Stimulated activated CD4-positive, alpha-beta T cell treated with anti-CD3 and anti-CD28 coated beads, Interleukin-15, amount 100 ng/mL, for 24 hours (primary cell): ENCODE results near the gene WNT3.
"Not testable (repeated sequence)": the region's sequence is repeated elsewhere in the genome, so short reads cannot be mapped to it uniquely, and the experiment has no call there.

ENCODE experiments used
- DNase-seq: peaks from one replicate; pipeline ENCODE4 v3.0.0-alpha.2; 2020

The WNT3 gene

DNA sequence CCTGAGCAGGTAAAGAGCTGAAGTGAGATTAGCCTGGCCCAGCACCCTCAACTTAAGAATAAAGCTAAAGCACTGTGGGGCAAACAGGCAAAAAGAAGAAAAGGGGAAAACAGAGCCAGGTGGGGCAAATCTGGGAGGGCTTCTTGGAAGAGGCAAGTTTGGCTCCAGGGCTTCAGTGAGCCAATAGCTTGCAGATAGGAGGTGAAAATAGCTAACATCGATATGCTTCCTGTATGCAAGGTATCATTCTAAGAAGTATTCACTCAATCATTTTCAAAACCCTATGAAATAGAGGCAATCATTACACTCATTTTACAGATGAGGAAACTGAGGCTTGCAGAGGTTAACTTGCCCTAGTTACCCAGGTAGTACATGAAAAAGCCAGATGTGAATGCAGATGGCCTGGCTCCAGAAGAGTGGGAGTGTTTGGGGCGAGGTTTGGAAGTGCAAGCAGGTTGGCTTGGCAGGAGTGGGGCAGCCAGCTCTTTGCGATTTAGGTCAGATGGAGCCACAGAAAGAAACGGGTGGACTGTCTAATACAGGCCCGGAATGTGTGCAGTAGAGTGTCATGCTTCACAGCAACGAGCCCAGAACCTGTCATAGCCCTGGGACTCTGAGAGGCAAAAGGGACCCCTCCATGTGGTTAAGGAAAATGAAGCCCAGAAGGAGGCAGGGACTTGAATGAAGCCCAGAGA is 5.7 kb downstream of the WNT3 start:
- no peak for DNase-seq

DNA sequence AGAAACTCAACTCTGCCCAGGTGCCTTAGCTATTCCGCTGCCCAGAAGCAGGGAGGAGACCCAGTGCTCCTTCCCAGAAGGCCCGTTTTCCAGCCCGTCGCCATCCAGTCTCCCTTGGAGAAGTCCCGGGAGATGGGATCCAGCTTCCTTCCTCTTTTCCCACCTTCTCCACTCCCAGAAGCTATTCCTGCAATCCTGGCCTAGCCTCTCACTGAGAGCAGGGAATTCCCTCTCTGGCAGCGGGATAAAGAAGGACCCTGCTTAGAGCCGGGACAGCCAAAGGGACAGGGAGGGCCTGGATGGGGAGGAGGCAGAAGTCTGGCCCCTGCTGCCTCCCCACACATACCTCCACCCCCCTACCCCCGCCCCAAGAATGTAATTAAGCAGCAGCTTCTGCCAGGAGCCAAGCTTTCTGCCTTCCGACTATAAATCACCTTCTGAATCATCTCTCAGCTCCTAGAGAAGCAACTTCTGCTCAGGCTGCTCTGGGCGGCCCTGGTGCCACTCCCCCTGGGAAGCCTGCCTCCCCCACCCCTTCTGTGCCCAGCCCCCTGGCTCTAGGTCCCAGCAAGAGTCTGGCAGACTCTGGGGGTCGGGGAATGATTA is 6.4 kb downstream of the WNT3 start:
- DNase-seq, result no peak

DNA sequence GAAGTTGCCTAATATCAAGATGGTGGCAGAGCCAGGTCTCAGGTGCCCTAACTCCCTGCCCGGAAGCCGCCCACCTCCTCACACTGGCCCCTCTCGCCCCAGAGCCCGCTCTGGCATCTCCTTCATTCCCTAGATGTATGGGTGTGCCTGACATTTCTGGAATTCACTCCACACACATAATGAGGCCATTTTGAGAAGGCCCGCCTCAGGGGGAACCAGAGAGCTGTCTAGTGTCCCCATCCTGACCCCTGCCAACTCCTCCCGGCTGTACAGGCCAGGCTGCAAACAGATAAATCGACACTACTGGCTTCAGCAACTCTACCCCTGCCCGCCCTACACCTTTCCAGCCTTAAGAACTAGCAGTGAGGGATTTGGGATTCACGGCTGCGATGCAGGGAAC is 7.7 kb downstream of the WNT3 start:
- DNase-seq, result no peak

GRCh38 chr17:46809110-46809571 is 9.4 kb downstream of the WNT3 start:
- DNase-seq, result no peak

GRCh38 chr17:46805771-46806170 is 12.7 kb downstream of the WNT3 start:
- DNase-seq, result no peak

DNA sequence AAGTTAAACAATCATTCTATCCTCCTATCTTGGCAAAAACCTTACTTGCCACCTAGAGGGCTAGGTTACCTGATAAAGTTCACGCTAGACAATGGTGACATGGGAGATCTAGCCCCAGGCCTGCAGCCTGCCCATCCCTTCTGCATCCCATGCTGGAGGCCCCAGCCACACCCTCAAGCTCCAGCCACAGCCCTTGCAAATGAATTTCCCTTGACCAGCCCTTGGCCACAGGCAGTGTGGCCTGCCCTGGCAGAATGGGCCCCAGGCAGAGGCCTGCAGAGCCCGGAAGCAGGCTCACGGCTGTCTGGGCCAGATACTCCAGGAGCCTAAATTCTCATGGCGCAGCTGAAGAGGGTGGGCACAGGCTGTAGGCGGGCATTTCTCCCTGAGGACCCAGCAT is 14.9 kb downstream of the WNT3 start:
- DNase-seq, result no peak

GRCh38 chr17:46802800-46803199 is 15.7 kb downstream of the WNT3 start:
- DNase-seq, result no peak

DNA sequence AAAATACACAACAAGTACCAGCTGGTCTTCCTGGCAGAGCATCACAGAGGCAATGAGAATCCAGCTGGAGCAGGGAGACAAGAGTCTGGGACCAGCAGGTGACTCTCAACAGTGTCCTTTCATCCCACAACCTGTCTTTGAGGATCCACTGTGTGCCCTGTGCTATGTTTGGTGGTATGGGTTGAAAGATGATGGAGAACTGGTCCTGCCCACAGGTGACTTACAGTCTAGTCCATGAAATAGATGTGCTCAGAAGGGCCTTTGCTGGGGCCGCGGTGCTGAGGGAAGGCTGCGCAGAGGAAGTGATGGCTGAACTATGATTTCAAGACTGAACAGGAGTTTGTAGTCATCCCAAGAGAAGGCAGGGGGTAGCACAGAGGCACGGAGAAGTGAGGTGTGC is 17.9 kb downstream of the WNT3 start:
- DNase-seq, result no peak

- DNase-seq, result no peak
Observed at GRCh38 chr17:46796956-46797530, 21.4 kb downstream of the WNT3 start.

- DNase-seq, result no peak
Observed at GRCh38 chr17:46796524-46796923, 22.0 kb downstream of the WNT3 start.

DNA sequence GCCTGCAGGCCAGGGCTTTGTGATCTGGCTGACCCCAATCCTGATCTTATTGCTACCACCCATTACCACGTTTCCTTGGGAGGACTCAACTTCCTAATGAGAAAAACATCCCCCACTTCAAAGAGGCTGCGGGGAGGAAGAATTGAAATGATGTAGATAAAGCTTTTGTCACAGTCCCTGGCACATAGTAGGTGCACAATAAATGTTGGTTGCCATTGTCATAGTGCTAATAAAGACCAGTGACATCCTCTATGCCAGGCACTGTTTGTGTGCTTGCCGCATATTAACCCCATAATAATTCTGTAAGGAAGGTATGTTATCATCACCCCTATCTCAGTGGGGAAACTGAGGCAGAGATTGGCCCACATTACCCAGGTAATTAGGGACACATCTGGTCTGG is 22.4 kb downstream of the WNT3 start:
- no peak for DNase-seq

GRCh38 chr17:46795379-46795952 is 23.0 kb downstream of the WNT3 start:
- no peak for DNase-seq

GRCh38 chr17:46794318-46794717 is 24.2 kb downstream of the WNT3 start:
- no peak for DNase-seq

DNA sequence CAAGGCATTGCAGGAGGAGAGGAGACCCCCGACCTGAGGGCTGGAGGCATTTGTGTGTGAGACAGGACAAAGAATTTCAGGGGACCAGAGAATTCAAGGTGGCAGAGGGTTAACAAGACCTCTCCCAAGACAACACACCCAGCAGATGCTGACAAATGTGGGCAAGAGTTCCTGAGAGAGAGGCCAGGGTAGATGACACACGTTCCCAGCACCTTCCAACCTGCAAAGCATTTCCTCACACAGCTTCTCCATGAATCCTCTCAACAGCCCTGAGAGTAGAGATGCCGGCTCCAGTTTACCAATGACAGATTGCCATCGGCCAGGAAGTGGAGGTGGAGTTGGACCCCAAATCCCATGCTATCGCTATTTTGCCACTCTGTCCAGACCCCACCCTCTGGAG is 25.0 kb downstream of the WNT3 start:
- DNase-seq, result no peak

DNA sequence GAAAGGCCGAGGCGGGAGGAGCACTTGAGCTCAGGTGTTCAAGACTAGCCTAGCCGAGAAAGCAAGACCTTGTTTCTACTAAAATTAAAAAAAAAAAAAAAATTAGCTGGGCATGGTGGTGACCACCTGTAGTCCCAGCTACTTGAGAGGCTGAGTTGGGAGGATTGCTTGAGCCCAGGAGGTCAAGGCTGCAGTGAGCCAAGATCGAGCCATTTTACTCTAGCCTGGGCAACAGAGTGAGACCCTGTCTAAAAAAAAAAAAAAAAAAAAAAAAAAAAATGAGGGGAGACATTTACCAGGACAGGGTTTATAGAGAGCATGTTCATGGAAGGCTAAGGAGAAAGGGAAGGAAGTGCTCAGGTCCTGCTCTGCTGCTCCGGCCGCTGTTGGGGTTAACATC is 25.5 kb downstream of the WNT3 start:
- not testable (repeated sequence) for DNase-seq

- DNase-seq, result no peak
Observed at GRCh38 chr17:46792071-46792470, 26.4 kb downstream of the WNT3 start.

GRCh38 chr17:46791531-46791930 is 27.0 kb downstream of the WNT3 start:
- no peak for DNase-seq

DNA sequence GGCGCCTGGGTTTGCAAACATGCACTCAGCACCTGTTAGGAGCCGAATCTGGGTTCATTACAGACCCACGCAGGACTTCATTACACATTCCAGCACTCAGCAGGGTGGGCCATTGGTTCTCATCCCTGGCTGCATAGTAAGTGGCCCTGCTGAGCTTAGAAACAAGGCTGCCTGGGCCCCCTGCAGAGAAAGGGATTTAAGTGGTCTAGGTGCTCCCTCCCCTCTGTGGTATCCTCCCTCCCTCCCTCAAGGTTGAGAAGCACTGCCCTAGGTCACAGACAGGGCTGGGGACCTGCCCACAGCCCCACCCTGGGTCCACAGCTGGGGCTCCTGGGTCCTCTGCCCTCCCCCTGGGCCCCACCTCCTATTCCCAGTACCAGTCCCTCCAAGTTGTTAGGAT is 28.3 kb downstream of the WNT3 start:
- DNase-seq, result no peak

DNA sequence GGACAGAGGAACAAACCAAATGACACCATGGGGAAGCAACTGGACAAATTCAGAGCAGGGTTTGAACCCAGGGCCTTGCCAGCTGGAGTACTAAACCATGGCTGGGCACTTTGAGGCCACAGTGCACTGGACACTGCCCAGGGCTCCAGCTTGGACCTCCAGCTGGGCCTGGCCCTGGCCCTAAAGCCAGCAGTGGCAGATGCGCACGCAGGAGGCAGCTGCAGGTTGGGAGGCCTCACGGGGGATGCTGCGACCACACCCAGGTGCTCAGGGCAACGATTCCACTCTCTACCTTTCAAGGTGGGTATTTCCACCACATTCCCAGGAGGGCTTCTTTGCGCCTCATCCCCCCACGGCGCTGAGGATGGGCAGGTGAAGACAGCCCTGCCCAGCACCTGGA is 28.9 kb downstream of the WNT3 start:
- DNase-seq, result no peak

GRCh38 chr17:46788796-46789195 is 29.7 kb downstream of the WNT3 start:
- DNase-seq, result no peak

DNA sequence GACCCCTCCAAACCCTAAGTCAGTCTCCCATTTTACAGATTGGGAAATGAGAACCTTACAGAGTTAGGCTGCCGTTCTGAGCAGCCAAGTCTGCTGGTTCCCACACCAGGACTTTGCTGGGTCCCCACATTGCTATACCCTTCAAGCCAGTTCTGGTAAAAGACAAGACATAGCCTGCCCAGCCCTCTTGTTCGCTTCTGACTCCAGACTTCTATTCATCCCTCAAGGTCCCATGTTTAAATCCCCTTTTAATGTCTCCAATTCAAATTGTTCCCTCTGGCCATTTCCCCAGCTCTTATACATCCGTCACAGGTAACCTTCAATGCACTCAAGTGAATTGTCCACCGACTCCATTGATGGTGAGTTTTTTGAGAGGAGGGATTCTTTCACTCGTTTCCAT is 30.2 kb downstream of the WNT3 start:
- no peak for DNase-seq

GRCh38 chr17:46787478-46787877 is 31.0 kb downstream of the WNT3 start:
- no peak for DNase-seq

DNA sequence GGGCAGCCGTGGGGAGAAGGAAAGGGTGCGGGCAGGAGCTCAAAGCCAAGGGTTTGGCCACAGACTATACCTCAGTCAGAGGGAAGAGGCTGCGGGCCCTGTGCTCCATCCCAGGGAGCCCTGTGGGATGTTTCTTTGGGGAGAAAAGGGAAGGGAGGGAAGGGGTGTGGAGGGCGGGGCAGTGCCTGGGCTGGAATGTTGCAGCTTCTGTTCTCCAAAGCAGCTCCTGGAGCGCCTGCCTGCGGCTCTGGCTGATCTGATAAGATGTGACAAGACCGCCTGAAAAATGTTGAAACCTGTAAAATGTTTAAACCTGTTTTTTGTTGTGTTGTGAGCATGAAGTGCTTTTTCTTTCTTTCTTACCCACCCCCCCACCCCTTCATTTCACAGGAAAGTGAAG is 32.8 kb downstream of the WNT3 start:
- DNase-seq, result no peak

DNA sequence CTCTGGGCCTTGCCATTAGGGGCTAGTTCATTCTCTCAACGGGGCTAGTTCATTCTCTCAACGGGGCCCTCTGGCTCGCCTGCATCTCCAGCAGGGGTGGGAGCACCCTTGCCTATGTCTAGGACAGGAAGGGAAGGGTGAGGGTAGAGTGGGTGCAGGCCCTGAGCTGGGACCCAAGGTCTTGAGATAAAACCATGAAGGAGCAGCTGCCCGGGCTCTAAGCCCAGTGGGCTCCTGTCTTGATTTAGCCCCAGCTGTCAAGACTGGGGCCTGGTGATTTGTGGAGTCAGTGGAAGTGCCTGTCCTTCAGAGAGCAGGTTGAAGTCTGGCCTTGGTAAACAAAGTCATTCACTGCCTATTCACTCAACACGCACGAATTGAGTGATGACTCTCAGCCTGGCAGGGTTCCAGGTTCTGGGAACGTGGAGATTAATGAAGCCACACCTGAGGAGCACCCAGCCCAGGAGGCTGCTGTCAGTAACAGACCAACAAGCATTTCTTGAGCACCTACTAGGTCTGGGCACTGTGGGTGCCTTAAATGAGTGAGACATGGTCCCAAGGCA is 35.4 kb downstream of the WNT3 start:
- no peak for DNase-seq
